HG03060 (cell line): ENCODE measurements around the gene ANKRD13B.

Source experiments
- ATAC-seq: cut with Tn5 transposase; IDR thresholded peaks from one replicate; pipeline ENCODE4 v1.9.1; 2021; ENCODE audit warnings: low read depth, moderate number of reproducible peaks; ENCODE audit not compliant: unreplicated experiment

ANKRD13B gene

GRCh38 chr17:29615492-29616299 is 22.8 kb downstream of the ANKRD13B start:
- ATAC-seq: no peak

DNA sequence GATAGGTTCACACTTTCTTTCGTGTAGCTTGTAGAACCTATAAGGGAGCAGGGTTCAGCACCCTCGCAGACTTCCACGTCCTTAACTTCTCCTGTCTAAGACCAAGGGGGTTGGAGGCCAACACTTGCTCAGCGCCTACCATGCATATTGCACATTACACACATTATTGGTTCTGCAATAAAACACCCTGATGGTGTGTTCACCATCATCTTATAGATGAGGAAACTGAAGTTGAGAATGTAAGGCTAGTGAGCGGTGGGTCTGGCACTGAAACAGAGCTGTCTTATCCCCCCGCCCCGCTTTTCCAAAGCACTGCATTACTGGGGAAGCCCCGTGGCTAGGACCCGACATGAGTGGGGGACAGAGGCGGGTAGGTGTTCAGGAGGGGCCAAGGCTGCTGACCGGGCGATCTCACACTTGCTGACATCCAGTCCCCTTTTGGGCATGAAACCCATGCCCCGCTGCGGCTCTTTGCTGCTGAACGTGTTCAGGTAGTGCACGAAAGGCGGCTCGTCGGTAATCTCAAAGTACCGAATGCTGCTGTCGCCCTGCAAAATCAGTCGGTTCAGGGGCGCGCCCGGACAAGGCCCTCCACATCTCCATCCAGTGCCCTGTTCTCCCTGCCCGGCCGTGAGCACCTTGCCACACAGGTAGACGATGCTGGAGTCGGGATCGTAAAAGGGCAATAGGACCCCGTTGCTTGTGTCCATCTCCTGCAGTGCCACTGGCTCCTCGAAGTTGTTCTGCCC is 23.5 kb downstream of the ANKRD13B start:
- no peak for ATAC-seq

GRCh38 chr17:29617125-29617480 is 24.2 kb downstream of the ANKRD13B start:
- ATAC-seq: no peak

GRCh38 chr17:29617481-29618271 is 24.7 kb downstream of the ANKRD13B start:
- no peak for ATAC-seq

DNA sequence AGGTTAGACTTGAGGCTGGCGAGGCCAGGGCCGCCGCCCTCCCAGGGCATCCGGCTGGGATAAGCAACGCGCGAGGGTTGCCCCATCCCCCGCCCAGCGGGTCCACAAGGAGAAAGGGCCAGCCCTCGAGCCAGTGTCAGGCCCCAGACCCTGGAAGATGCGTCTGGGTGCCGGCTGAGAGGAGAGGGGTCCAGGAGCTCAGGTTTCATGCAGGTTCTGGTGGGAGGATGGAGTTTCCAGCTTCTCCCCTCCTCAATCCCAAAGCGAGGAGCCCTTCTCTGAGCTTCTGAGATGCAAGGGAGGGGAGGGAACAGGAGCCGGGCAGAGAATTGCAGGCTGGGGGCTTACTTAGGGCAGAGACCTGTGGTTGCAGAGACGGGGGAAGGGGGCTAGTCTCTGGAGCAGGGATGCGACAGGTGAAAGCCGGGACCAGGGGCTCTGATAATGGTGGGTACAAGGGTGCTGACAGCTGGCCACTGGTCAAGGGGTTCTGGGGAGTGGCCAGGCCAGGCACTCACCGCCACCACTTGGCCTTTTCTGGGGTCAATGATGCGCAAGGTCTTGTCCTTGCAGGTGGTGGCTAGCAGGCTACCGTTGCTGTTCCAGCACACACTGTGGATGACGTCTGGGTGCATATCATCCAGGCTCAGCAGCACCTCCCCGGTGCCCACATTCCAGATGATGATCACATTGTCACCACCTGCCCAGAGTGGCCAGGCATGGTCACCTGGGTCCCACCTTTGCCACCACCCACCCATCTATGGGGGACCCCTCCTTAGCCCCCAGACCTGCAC is 25.5 kb downstream of the ANKRD13B start:
- no peak for ATAC-seq

GRCh38 chr17:29619251-29619650 is 26.3 kb downstream of the ANKRD13B start:
- ATAC-seq: no peak

DNA sequence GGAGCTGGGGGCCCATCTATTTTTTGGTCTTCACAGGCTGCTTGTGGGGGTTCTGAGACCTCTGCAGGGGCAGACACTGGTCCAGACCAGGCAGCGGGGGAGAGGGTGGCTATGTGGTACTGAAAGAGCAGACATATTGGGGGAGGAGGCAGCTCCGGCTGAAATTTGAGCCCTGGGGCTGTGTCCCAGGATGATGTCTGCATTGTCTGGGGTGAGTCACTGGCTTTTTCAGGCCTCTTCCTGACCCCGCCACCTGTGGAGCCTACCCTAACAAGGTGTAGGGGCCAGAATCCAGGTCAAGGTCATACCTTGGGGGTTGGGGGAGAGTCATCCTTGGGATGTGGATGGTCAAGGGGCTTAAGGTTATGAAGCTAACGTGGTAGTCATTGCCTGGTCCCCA is 27.3 kb downstream of the ANKRD13B start:
- ATAC-seq: no peak

DNA sequence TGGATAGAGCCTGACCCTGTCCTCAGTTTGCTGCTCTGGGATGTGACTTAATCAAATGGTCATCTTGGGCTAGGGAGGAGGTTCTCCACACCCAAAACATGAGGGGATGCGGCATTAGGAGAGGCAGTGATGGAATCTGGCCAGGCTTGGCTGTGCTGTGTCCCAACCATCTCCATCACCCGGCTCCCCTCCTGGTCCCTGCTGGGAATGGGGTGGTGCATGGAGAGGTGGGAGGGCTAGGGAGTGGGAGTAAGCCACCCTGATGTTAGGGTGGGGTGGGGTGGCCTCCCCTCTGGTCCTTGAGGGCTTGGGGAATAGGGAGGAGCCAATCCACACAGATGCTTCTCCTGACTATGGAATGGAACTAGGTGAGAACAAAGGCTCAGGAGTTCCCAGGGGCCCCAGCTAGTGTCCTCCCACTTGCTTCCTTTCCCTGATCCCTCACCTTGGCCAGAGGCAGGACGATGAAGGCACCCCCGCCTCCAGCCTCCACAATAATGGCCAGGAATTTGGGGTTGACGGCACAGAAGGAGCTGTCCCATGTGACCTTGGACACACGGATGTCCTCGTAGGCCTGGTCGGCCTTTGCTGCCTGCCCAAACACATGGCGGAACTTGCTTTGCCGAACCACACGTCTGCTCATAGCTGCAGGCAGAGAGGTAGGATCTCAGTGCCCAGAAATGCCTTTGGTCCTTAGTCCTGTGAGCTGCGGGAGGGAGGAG is 28.0 kb downstream of the ANKRD13B start:
- no peak for ATAC-seq

DNA sequence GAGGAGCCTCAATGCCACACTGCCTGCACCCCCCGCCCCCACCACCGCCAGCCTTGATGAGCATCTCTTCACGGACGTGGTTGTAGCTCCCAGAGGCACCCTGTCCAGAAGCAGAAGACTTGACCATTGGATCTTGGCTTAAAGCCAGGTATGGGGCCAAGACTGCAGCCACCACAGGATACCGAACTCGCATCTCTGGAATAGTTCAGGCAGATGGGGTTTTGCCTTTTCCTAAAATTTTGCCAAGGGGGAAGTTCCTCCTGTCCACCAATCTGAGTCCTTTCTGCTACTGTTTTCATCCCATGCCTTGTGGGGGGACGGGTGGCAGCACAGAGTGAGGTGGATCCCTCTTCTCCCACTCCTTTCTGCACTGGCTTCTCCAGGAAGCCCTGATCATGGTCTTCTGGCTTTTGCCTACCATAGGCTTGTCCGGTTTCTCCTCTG is 28.8 kb downstream of the ANKRD13B start:
- no peak for ATAC-seq

DNA sequence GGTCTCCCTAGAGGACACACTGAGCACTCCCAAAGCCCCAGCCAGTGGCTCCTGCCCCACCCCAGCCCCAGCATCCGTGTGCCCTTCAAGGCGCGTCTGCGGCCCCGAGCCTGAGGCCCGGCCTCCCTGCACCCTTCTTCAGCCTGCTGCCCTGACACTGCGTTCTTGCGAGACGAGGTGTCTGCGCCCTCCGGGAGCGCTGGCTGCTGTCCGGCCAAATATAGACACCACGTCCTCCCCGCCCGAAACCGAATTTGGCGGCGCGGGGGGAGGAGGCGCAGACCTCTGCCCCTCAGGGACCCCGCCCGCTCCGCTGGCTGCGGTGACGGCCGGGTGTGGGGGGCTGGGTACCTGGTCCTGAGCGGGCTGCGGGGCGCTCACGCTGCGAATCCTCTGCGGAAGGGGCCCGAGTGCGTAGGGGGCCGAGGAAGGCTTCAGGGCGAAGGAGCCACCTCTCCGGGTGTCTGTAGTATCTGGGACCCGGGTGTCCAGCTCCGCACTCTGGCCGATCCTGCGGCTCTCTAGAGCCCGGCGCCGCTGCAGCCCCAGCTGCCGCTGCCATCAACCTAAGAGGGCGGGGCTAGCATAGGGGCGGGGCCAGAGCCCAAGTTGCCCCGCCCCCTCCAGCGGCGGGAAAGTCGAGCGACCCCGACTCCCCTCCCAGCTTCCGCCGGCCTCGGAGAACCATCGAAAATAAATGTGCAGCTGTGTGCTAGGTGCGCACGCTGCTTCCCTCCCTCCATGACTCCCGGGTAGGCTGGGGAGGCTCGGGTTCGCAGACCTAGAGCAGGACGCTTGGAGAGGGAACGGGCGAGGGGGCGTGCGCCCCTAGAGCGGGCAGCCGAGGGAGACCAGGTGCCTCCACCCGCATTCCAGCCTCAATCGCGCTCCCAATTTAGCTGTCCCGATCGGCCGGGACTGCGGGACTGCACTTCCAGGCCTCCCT is 29.7 kb downstream of the ANKRD13B start, which contains the start of gene CORO6:
CORO6 (minus strand) TSS at position 576 of the 946 bp plus-strand sequence. CDS start 1,491 bp downstream, outside the sequence.
- ATAC-seq: no peak

DNA sequence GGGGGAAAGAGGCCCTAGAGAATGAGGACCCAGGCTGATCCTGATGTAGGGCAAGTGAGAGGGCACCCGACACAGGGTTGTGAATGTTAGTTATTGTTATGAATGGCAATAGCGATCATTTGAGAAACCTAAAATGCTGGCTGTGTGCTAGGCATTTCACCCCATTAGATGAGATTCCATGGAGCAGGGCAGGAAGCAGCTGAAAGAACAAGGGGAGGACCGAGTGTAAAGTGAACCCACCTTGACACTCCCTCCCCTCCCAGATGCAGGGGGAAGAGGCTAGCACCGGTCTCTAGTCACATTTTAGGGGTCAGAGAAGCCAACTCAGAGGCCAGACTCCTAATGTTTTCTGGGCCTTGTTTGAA is 30.3 kb downstream of the ANKRD13B start:
- no peak for ATAC-seq

DNA sequence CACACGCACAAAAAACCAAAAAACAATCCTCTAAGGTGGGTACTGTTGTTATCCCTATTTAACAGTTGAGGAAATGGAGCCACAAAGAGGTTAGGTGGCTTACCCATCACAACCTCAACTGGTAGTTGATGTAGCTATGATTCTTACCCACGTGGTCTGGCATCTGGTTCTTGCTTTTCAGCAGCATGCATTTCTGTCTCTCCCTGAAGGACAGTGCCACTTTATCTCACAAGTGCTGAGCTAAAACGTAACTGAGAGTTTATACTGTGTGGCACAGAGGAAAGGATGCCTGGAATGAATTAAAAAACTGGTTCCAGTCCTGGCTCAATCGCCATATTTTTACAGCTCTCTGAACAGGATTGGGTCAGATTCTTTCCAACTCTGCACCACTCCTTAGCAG is 31.7 kb downstream of the ANKRD13B start:
- no peak for ATAC-seq

GRCh38 chr17:29625037-29625750 is 32.3 kb downstream of the ANKRD13B start:
- no peak for ATAC-seq

- ATAC-seq: no peak
These were observed 35.0 kb downstream of the ANKRD13B start for GRCh38 chr17:29627951-29628350.

- no peak for ATAC-seq
These were observed 35.7 kb downstream of the ANKRD13B start for GRCh38 chr17:29628644-29629043.

DNA sequence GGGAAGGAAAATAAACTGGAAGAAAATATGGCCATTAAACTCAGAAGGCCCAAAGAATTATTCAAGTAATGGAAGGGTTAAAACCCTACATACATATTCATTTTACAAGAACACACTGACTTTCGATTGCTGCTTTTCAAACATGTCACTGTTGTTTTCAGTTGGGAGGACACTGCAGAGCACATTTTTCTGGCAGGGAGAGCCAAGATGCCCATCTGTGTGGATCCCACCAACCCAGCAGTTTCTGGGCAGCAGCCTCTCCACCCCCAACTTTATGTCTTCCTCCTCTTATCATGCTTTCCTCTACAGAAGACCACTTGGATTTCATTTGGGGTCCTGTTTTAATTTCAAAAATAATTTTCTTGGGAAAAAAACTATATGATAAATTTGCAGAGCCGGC is 36.9 kb downstream of the ANKRD13B start:
- no peak for ATAC-seq

DNA sequence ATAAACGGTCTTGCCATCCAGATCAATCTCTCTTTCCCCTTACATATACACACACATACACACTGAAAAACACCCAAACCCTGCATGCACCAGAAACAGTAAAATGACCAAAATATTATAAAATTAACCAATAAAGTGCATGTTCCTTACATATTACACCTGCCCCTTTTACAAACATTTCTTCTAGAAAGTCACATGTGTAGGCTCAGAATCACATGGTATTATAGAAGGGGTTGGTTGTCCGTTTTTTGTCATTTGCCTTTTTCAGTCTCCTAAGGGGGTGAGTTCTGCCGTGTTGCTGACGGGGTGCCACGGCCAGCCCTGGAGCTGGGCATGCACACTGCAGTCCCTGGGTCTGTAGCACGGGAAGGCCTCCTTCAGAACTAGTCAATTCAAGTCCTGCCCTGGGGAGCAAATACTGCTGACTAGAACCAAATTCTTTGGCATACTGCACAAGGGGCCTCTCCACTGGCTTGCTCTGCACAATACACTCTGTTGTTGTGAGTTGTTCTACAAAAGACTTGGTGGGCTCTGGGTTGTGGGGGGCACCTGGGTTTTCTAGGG is 37.8 kb downstream of the ANKRD13B start:
- no peak for ATAC-seq

GRCh38 chr17:29633886-29634285 is 41.0 kb downstream of the ANKRD13B start:
- no peak for ATAC-seq
